ENCODE results near the gene BUB3. TPM values are rescaled to one million over a fixed set of nuclear protein-coding genes. Genes with fewer than 3 reads are reported as not detected.
A peak's percentile ranks its signal among the peaks of the same experiment; 100 is the strongest.

Gene BUB3
- total RNA-seq, 1 experiment from 2014 or later: 180 TPM

GRCh38 chr10:123139521-123140163 lies 14.6 kb upstream of the BUB3 start (continued):
- TF ChIP-seq ZNF532 (CRISPR knock-in tag; IDR thresholded peaks at IDR 0.05; ENCODE audit: borderline replicate concordance) (no peak), NFE2L1 (CRISPR knock-in tag; IDR thresholded peaks at IDR 0.05) (0 out of 2 replicates have a peak, but pooled peaks have one; percentile 18), RORB (CRISPR knock-in tag; IDR thresholded peaks at IDR 0.05) (no peak), GABPB1 (CRISPR knock-in tag; IDR thresholded peaks at IDR 0.05) (peak; percentile 36; the same call in 1 of the 2 replicates), CREM (CRISPR knock-in tag; IDR thresholded peaks at IDR 0.05) (no peak)

DNA sequence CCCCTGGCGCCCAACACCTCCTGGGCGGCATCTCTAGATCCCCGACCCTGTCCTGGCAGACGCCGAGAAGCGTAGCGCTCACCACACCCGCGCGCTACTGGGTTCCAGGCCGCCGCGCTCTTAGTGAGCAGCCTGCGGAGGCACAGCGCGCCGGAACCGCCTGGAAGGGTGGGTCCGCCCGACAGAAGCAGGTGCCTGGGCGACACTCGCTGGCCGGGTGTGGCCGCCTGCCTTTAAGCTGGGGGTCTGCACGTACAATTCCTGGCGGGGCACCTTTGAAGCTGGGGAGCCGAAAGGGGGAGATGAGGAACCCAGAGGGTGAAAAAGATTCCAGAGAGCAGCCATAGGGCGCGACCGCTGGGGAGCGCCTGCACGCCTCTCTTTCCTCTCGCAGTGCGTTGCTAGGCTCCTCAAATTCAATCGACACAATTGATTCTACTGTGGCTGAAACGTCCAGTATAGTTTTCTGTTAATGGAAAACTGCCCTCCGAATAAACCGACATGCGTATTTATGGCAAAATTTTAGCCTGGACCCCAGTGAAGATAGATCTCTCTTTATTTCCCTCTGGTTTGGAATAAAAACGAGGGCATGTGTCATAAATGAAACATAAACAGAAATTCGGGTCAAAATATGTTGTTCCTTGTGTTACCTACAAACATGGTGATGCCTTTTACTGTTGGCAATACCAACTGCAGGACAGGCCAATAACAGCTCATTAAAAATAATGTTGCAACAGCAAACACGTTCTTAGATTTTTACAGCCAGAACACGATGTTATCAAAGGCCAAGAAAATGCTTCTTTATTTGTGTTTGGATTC lies 13.8 kb upstream of the BUB3 start:
- Mint-ChIP-seq H3K4me1 (peaks cover 64% of the 10 kb centered on the region), H3K36me3 (peaks cover 3% of the 10 kb centered on the region; the same call in 1 of the 2 replicates), H3K27ac (no peak overlapping the region), H3K27me3 (ENCODE audit: low read depth) (peaks cover 98% of the 10 kb centered on the region), H3K4me3 (peak overlapping the region; percentile 61), H3K9me3 (no peaks in the 10 kb centered on the region)
- ATAC-seq: peak; percentile 2
- ChIA-PET CTCF (interaction anchor here (0.8 to 1.8 kb wide), 8 partner anchors 7 to 239 kb away, joined by 3 to 9 read pairs (median 6); partner anchors contain the start of genes BUB3 and HMX2), POLR2A (interaction anchor here (1.0 to 1.1 kb wide), 3 partner anchors 8 to 10 kb away, joined by 3 to 4 read pairs (median 3); no protein-coding TSS in a partner anchor)
- TF ChIP-seq, protein P1, sequence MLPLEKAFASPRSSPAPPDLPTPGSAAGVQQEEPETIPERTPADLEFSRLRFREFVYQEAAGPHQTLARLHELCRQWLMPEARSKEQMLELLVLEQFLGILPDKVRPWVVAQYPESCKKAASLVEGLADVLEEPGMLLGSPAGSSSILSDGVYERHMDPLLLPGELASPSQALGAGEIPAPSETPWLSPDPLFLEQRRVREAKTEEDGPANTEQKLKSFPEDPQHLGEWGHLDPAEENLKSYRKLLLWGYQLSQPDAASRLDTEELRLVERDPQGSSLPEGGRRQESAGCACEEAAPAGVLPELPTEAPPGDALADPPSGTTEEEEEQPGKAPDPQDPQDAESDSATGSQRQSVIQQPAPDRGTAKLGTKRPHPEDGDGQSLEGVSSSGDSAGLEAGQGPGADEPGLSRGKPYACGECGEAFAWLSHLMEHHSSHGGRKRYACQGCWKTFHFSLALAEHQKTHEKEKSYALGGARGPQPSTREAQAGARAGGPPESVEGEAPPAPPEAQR (CRISPR knock-in tag; IDR thresholded peaks at IDR 0.05): no peak
- TF ChIP-seq FOXJ3 (CRISPR knock-in tag; IDR thresholded peaks at IDR 0.05; ENCODE audit: borderline replicate concordance) (no peak), GTF2I (CRISPR knock-in tag; conservative IDR thresholded peaks at IDR 0.05) (no peak), GRHL2 (CRISPR knock-in tag; IDR thresholded peaks at IDR 0.05; ENCODE audit: insufficient replicate concordance, severe bottlenecking) (no peak), NFATC4 (CRISPR knock-in tag; IDR thresholded peaks at IDR 0.05) (no peak), JAZF1 (CRISPR knock-in tag; IDR thresholded peaks at IDR 0.05) (no peak), NR1H2 (CRISPR knock-in tag; IDR thresholded peaks at IDR 0.05) (no peak), RORB (CRISPR knock-in tag; IDR thresholded peaks at IDR 0.05) (no peak)
- TF ChIP-seq, protein P2, sequence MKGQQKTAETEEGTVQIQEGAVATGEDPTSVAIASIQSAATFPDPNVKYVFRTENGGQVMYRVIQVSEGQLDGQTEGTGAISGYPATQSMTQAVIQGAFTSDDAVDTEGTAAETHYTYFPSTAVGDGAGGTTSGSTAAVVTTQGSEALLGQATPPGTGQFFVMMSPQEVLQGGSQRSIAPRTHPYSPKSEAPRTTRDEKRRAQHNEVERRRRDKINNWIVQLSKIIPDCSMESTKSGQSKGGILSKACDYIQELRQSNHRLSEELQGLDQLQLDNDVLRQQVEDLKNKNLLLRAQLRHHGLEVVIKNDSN (CRISPR knock-in tag; IDR thresholded peaks at IDR 0.05): no peak
- peak; percentile 56 for DNase-seq (ENCODE audit: low spot score)

- Mint-ChIP-seq H3K4me1 (peaks cover 70% of the 10 kb centered on the region), H3K4me3 (peak overlapping the region; percentile 22; the same call in 1 of the 2 replicates), H3K9me3 (no peaks in the 10 kb centered on the region), H3K27me3 (ENCODE audit: low read depth) (peaks cover 99% of the 10 kb centered on the region), H3K36me3 (peaks cover 3% of the 10 kb centered on the region; the same call in 1 of the 2 replicates), H3K27ac (no peak overlapping the region)
- DNase-seq (ENCODE audit: low spot score) (no peak), ATAC-seq (no peak)
- CTCF ChIA-PET: interaction anchor here (0.6 to 1.8 kb wide), 4 partner anchors 10 to 418 kb away, joined by 3 to 9 read pairs (median 5); partner anchors contain the start of gene BUB3
- POLR2A ChIA-PET: no interaction called here
- TF ChIP-seq ZNF138 (CRISPR knock-in tag; conservative IDR thresholded peaks at IDR 0.05): no peak
- TF ChIP-seq ZBTB21 (CRISPR knock-in tag; IDR thresholded peaks at IDR 0.05; ENCODE audit: borderline replicate concordance): no peak
Measured at GRCh38 chr10:123140983-123141390, 13.2 kb upstream of the BUB3 start.
